NCI-H2029 (cell line): ENCODE data around the gene FMO3.
A peak's percentile ranks its signal among the peaks of the same experiment; 100 is the strongest.

Source experiments
- DNase-seq: peaks from one replicate; lab custom pipeline; 2025; lab: John Stamatoyannopoulos, UW

The FMO3 gene

GRCh38 chr1:171090604-171091003 lies at the start of gene FMO3:
Gene FMO3, plus strand, starts transcription at chr1:171090905. Its CDS starts 1,754 bp downstream, at chr1:171092659.
- no peak for DNase-seq

- DNase-seq = no peak
Observed at GRCh38 chr1:171048014-171048413, 42.7 kb upstream of the FMO3 start.

GRCh38 chr1:171052977-171053376 lies 37.7 kb upstream of the FMO3 start:
- DNase-seq = no peak

- DNase-seq = no peak
Observed at GRCh38 chr1:171055966-171056643, 34.6 kb upstream of the FMO3 start.

GRCh38 chr1:171061425-171062143 lies 29.1 kb upstream of the FMO3 start:
- no peak for DNase-seq

GRCh38 chr1:171062902-171063301 lies 27.8 kb upstream of the FMO3 start:
- no peak for DNase-seq

GRCh38 chr1:171075041-171075440 lies 15.7 kb upstream of the FMO3 start:
- DNase-seq = no peak

- no peak for DNase-seq
Observed at GRCh38 chr1:171081314-171081753, 9.4 kb upstream of the FMO3 start.

- DNase-seq = no peak
Observed at GRCh38 chr1:171081763-171082201, 8.9 kb upstream of the FMO3 start.

GRCh38 chr1:171082606-171083005 lies 8.1 kb upstream of the FMO3 start:
- DNase-seq = no peak

GRCh38 chr1:171083222-171083621 lies 7.5 kb upstream of the FMO3 start:
- DNase-seq = peak; percentile 34

GRCh38 chr1:171084091-171084490 lies 6.6 kb upstream of the FMO3 start:
- no peak for DNase-seq

GRCh38 chr1:171084870-171085269 lies 5.8 kb upstream of the FMO3 start:
- DNase-seq = no peak

GRCh38 chr1:171087896-171088295 lies 2.8 kb upstream of the FMO3 start:
- no peak for DNase-seq

- no peak for DNase-seq
Observed at GRCh38 chr1:171103862-171104261, 13.2 kb downstream of the FMO3 start.

GRCh38 chr1:171107262-171107940 lies 16.7 kb downstream of the FMO3 start:
- DNase-seq = no peak

- no peak for DNase-seq
Observed at GRCh38 chr1:171107969-171108368, 17.3 kb downstream of the FMO3 start.

- DNase-seq = no peak
Observed at GRCh38 chr1:171109966-171110365, 19.3 kb downstream of the FMO3 start.

- DNase-seq = no peak
Observed at GRCh38 chr1:171110621-171111326, 20.1 kb downstream of the FMO3 start.

GRCh38 chr1:171112119-171112518 lies 21.4 kb downstream of the FMO3 start:
- no peak for DNase-seq

- no peak for DNase-seq
Observed at GRCh38 chr1:171113382-171113781, 22.7 kb downstream of the FMO3 start.

GRCh38 chr1:171115280-171115897 lies 24.7 kb downstream of the FMO3 start:
- no peak for DNase-seq
